Breast epithelium (tissue), 4 donors: ENCODE results near the gene SLC35F3. TPM values are rescaled to one million over a fixed set of nuclear protein-coding genes. Genes with fewer than 3 reads are reported as not detected.

Source experiments
- DNase-seq, 2 donors: peaks; one replicate each; pipeline ENCODE4 v3.0.0-alpha.2; 2019; ENCODE audit warnings: low spot score in 2 of 2
- H3K27ac ChIP-seq, 2 donors: fragments of 200-600 bp; sonication (generic) in 1 of 2; one replicate each; pipeline ENCODE4 v1.5.1; 2016 to 2019; ENCODE audit warnings: mild to moderate bottlenecking in 1 of 2
- H3K27me3 ChIP-seq, 2 donors: fragments of 200-600 bp; sonication (generic) in 1 of 2; one replicate each; pipeline versions ENCODE4 v1.5.1 to v1.6.0; 2017 to 2019; ENCODE audit warnings: control low read depth in 1 of 2, mild to moderate bottlenecking in 1 of 2
- H3K36me3 ChIP-seq: fragments of 200-600 bp; one replicate; pipeline ENCODE4 v1.5.1; 2019
- H3K4me1 ChIP-seq, 2 donors: fragments of 200-600 bp; sonication (generic); one replicate each; pipeline ENCODE4 v1.5.1; 2016 to 2019; ENCODE audit warnings: control low read depth in 1 of 2
- H3K4me3 ChIP-seq, 3 donors: fragments of 200-600 bp; sonication (generic); 1 replicate in 2 of 3; 2 replicates in 1 of 3; pipeline ENCODE4 v1.5.1; 2016 to 2019; ENCODE audit warnings: mild to moderate bottlenecking in 3 of 3, moderate library complexity in 2 of 3
- H3K9me3 ChIP-seq, 2 donors: fragments of 200-600 bp; sonication (generic) in 1 of 2; one replicate each; pipeline ENCODE4 v1.5.1; 2016 to 2019; ENCODE audit warnings: control low read depth in 1 of 2
- CTCF ChIP-seq, 3 donors: fragments of 450-650 bp; IDR thresholded peaks; one replicate each; pipeline ENCODE4 v1.5.1; 2016 to 2017; ENCODE audit warnings: antibody characterized with exemption in 3 of 3, mild to moderate bottlenecking in 3 of 3, moderate library complexity in 3 of 3
- POLR2A ChIP-seq: fragments of 450-650 bp; IDR thresholded peaks from one replicate; pipeline ENCODE4 v1.6.1; 2016; ENCODE audit warnings: antibody characterized with exemption, mild to moderate bottlenecking, moderate library complexity
- POLR2AphosphoS5 ChIP-seq, 3 donors: sonication (generic); formaldehyde crosslinking; IDR thresholded peaks; one replicate each; pipeline ENCODE4 v1.6.1; 2017; ENCODE audit warnings: antibody characterized with exemption in 3 of 3
- intact Hi-C: fragments of 100-400 bp; cut with DNase I; formaldehyde crosslinking; loops from one replicate; pipeline ENCODE4 v1.15.1; 2023; ENCODE audit warnings: low total_unique reads
- total RNA-seq, 3 donors: library from RNA; depleted of rRNA; stranded (reverse); fragments of >200 nt; gene quantifications; one replicate each; pipeline ENCODE4 v1.1.0, GENCODE V29; 2016

Gene SLC35F3
- total RNA-seq, 3 donors from 2014 or later = 8.8 to 13.0 TPM; not detected in 1

GRCh38 chr1:234168061-234168724 lies 263.7 kb downstream of the SLC35F3 start:
- Histone ChIP-seq H3K4me1 (no peaks in the 10 kb centered on the region), H3K4me3 (no peak overlapping the region), H3K36me3 (no peaks in the 10 kb centered on the region), H3K27ac (no peak overlapping the region), H3K27me3 (no peaks in the 10 kb centered on the region), H3K9me3 (no peaks in the 10 kb centered on the region)
- intact Hi-C loops = no loop called here
- DNase-seq = no peak
- no peak for TF ChIP-seq CTCF (IDR thresholded peaks at IDR 0.05)
- no peak for TF ChIP-seq POLR2AphosphoS5 (IDR thresholded peaks at IDR 0.05)
- TF ChIP-seq POLR2A = no peak

GRCh38 chr1:234169161-234169849 lies 264.8 kb downstream of the SLC35F3 start:
- Histone ChIP-seq H3K27me3 (no peaks in the 10 kb centered on the region), H3K9me3 (no peaks in the 10 kb centered on the region), H3K27ac (no peak overlapping the region), H3K36me3 (no peaks in the 10 kb centered on the region), H3K4me1 (no peaks in the 10 kb centered on the region), H3K4me3 (no peak overlapping the region)
- TF ChIP-seq POLR2AphosphoS5 (IDR thresholded peaks at IDR 0.05) (no peak), POLR2A (no peak), CTCF (IDR thresholded peaks at IDR 0.05) (no peak)
- no peak for DNase-seq
- intact Hi-C loops = no loop called here

- H3K4me3 ChIP-seq = no peak overlapping the region
- no peaks in the 10 kb centered on the region for H3K27me3 ChIP-seq
- no peak for TF ChIP-seq POLR2AphosphoS5 (IDR thresholded peaks at IDR 0.05)
- no peak for TF ChIP-seq CTCF (IDR thresholded peaks at IDR 0.05)
- no peak for TF ChIP-seq POLR2A
- intact Hi-C loops = no loop called here
- no peaks in the 10 kb centered on the region for H3K36me3 ChIP-seq
- no peaks in the 10 kb centered on the region for H3K4me1 ChIP-seq
- H3K9me3 ChIP-seq = no peaks in the 10 kb centered on the region
- no peak for DNase-seq
- H3K27ac ChIP-seq = no peak overlapping the region
Measured at GRCh38 chr1:234170067-234170466, 265.6 kb downstream of the SLC35F3 start.

- Histone ChIP-seq H3K9me3 (no peaks in the 10 kb centered on the region), H3K27ac (no peak overlapping the region), H3K36me3 (no peaks in the 10 kb centered on the region), H3K27me3 (no peaks in the 10 kb centered on the region), H3K4me3 (no peak overlapping the region), H3K4me1 (no peaks in the 10 kb centered on the region)
- intact Hi-C loops = no loop called here
- peak in 1 of 2 donors; percentile 32 for DNase-seq
- TF ChIP-seq POLR2A (no peak), CTCF (IDR thresholded peaks at IDR 0.05) (no peak), POLR2AphosphoS5 (IDR thresholded peaks at IDR 0.05) (no peak)
Measured at GRCh38 chr1:234170622-234171021, 266.1 kb downstream of the SLC35F3 start.

- no peak for DNase-seq
- H3K4me1 ChIP-seq = no peaks in the 10 kb centered on the region
- no peak overlapping the region for H3K27ac ChIP-seq
- TF ChIP-seq POLR2AphosphoS5 (IDR thresholded peaks at IDR 0.05) = no peak
- no peak for TF ChIP-seq CTCF (IDR thresholded peaks at IDR 0.05)
- TF ChIP-seq POLR2A = no peak
- no peaks in the 10 kb centered on the region for H3K27me3 ChIP-seq
- intact Hi-C loops = no loop called here
- no peak overlapping the region for H3K4me3 ChIP-seq
- no peaks in the 10 kb centered on the region for H3K9me3 ChIP-seq
- H3K36me3 ChIP-seq = no peaks in the 10 kb centered on the region
Measured at GRCh38 chr1:234173968-234174367, 269.5 kb downstream of the SLC35F3 start.
